Mesodermal cell (in vitro differentiated cells): ENCODE data around the gene TMEM132D.

Experiments used
- H3K27ac ChIP-seq: 2 replicates; pipeline ENCODE4 v1.7.0; 2013; ENCODE audit warnings: mild to moderate bottlenecking, low read depth, low read length, moderate library complexity; ENCODE audit not compliant: severe bottlenecking
- H3K36me3 ChIP-seq: 2 replicates; pipeline ENCODE4 v1.7.1; 2013; ENCODE audit warnings: mild to moderate bottlenecking, low read length, moderate library complexity; ENCODE audit not compliant: control insufficient read depth, insufficient read depth
- H3K4me1 ChIP-seq: one replicate; pipeline ENCODE4 v1.7.1; 2013; ENCODE audit warnings: mild to moderate bottlenecking, low read length; ENCODE audit not compliant: insufficient read depth, control insufficient read depth, poor library complexity, severe bottlenecking
- H3K4me3 ChIP-seq: 2 replicates; pipeline ENCODE4 v1.7.0; 2013; ENCODE audit warnings: low read length, control low read depth, mild to moderate bottlenecking; ENCODE audit not compliant: insufficient read depth, poor library complexity, severe bottlenecking; ENCODE audit errors: extremely low read depth
- H3K9me3 ChIP-seq: 2 replicates; pipeline ENCODE4 v1.7.1; 2013; ENCODE audit warnings: mild to moderate bottlenecking, low read length, moderate library complexity; ENCODE audit not compliant: control insufficient read depth
- WGBS, 2 experiments: methylation state at CpG; one replicate each; pipeline ENCODE4 v1.1.5; 2013; ENCODE audit warnings: missing lambda C conversion rate in 2 of 2; ENCODE audit not compliant: insufficient coverage in 2 of 2; 5-methylcytosine and 5-hydroxymethylcytosine counted together

Gene TMEM132D

GRCh38 chr12:129532082-129532481 is 371.7 kb downstream of the TMEM132D start:
- H3K4me1 ChIP-seq, result no peaks in the 10 kb centered on the region

GRCh38 chr12:129530984-129531383 is 372.8 kb downstream of the TMEM132D start:
- WGBS, 2 experiments, result 55 to 75% methylated on average over 9 to 12 of the region's 13 CpGs
- Histone ChIP-seq H3K36me3 (no peaks in the 10 kb centered on the region), H3K4me3 (no peak overlapping the region), H3K27ac (no peak overlapping the region), H3K9me3 (no peaks in the 10 kb centered on the region), H3K4me1 (no peaks in the 10 kb centered on the region)

More at GRCh38 chr12:129532082-129532481, 371.7 kb downstream of the TMEM132D start:
- Histone ChIP-seq H3K4me3 (no peak overlapping the region), H3K36me3 (no peaks in the 10 kb centered on the region), H3K27ac (no peak overlapping the region), H3K9me3 (no peaks in the 10 kb centered on the region)
- WGBS, 2 experiments, result 84 to 93% methylated on average over 7 of the region's 7 CpGs

GRCh38 chr12:129530517-129530916 is 373.3 kb downstream of the TMEM132D start:
- H3K27ac ChIP-seq, result no peak overlapping the region
- no peaks in the 10 kb centered on the region for H3K9me3 ChIP-seq
- H3K4me3 ChIP-seq, result no peak overlapping the region
- no peaks in the 10 kb centered on the region for H3K36me3 ChIP-seq
- H3K4me1 ChIP-seq, result no peaks in the 10 kb centered on the region
- WGBS, 2 experiments, result 85 to 100% methylated on average over 2 to 5 of the region's 6 CpGs

- Histone ChIP-seq H3K27ac (no peak overlapping the region), H3K4me1 (no peaks in the 10 kb centered on the region), H3K9me3 (no peaks in the 10 kb centered on the region), H3K4me3 (no peak overlapping the region), H3K36me3 (no peaks in the 10 kb centered on the region)
- WGBS, 2 experiments, result 67% methylated on average over 1 of the region's 3 CpGs; no CpG with 5 or more reads in 1 of the 2 experiments
These were observed 376.3 kb downstream of the TMEM132D start for GRCh38 chr12:129527506-129527905.

- WGBS, 2 experiments, result 83% methylated on average over 1 of the region's 2 CpGs; no CpG with 5 or more reads in 1 of the 2 experiments
- H3K36me3 ChIP-seq, result no peaks in the 10 kb centered on the region
- no peak overlapping the region for H3K4me3 ChIP-seq
- no peak overlapping the region for H3K27ac ChIP-seq
- no peaks in the 10 kb centered on the region for H3K9me3 ChIP-seq
- no peaks in the 10 kb centered on the region for H3K4me1 ChIP-seq
These were observed 380.2 kb downstream of the TMEM132D start for GRCh38 chr12:129523621-129524020.

GRCh38 chr12:129520739-129521138 is 383.1 kb downstream of the TMEM132D start:
- Histone ChIP-seq H3K9me3 (no peaks in the 10 kb centered on the region), H3K36me3 (no peaks in the 10 kb centered on the region), H3K4me1 (no peaks in the 10 kb centered on the region), H3K4me3 (no peak overlapping the region), H3K27ac (no peak overlapping the region)
- 100% methylated on average over 1 of the region's 1 CpG; no CpG with 5 or more reads in 1 of the 2 experiments for WGBS, 2 experiments

- 88 to 100% methylated on average over 1 of the region's 1 CpG for WGBS, 2 experiments
- H3K27ac ChIP-seq, result no peak overlapping the region
- H3K4me1 ChIP-seq, result no peaks in the 10 kb centered on the region
- no peaks in the 10 kb centered on the region for H3K36me3 ChIP-seq
- no peak overlapping the region for H3K4me3 ChIP-seq
- no peaks in the 10 kb centered on the region for H3K9me3 ChIP-seq
These were observed 400.0 kb downstream of the TMEM132D start for GRCh38 chr12:129503802-129504201.

GRCh38 chr12:129496226-129496625 is 407.6 kb downstream of the TMEM132D start:
- Histone ChIP-seq H3K27ac (no peak overlapping the region), H3K4me1 (no peaks in the 10 kb centered on the region), H3K4me3 (no peak overlapping the region), H3K9me3 (no peaks in the 10 kb centered on the region), H3K36me3 (no peaks in the 10 kb centered on the region)
- WGBS, 2 experiments, result 67 to 81% methylated on average over 4 to 5 of the region's 6 CpGs

- H3K9me3 ChIP-seq, result no peaks in the 10 kb centered on the region
- no peaks in the 10 kb centered on the region for H3K4me1 ChIP-seq
- no peak overlapping the region for H3K4me3 ChIP-seq
- no peaks in the 10 kb centered on the region for H3K36me3 ChIP-seq
- H3K27ac ChIP-seq, result no peak overlapping the region
- WGBS, 2 experiments, result 86% methylated on average over 2 of the region's 2 CpGs
These were observed 409.1 kb downstream of the TMEM132D start for GRCh38 chr12:129494766-129495165.

- Histone ChIP-seq H3K4me1 (no peaks in the 10 kb centered on the region), H3K36me3 (no peaks in the 10 kb centered on the region), H3K27ac (no peak overlapping the region), H3K9me3 (no peaks in the 10 kb centered on the region), H3K4me3 (no peak overlapping the region)
- 73 to 89% methylated on average over 1 of the region's 2 CpGs for WGBS, 2 experiments
These were observed 409.6 kb downstream of the TMEM132D start for GRCh38 chr12:129494260-129494659.

GRCh38 chr12:129489100-129489676 is 414.6 kb downstream of the TMEM132D start:
- Histone ChIP-seq H3K4me1 (no peaks in the 10 kb centered on the region), H3K9me3 (no peaks in the 10 kb centered on the region), H3K27ac (no peak overlapping the region), H3K36me3 (no peaks in the 10 kb centered on the region), H3K4me3 (no peak overlapping the region)
- no CpG with 5 or more reads among the region's 1 CpG for WGBS, 2 experiments
